GM18858 (cell line): Measurements from ENCODE around the gene ZXDC.

Experiments used
- ATAC-seq: cut with Tn5 transposase; IDR thresholded peaks from one replicate; pipeline ENCODE4 v1.9.1; 2021; ENCODE audit not compliant: unreplicated experiment

The ZXDC gene

GRCh38 chr3:126419886-126420786 is 55.6 kb downstream of the ZXDC start:
- ATAC-seq: no peak

DNA sequence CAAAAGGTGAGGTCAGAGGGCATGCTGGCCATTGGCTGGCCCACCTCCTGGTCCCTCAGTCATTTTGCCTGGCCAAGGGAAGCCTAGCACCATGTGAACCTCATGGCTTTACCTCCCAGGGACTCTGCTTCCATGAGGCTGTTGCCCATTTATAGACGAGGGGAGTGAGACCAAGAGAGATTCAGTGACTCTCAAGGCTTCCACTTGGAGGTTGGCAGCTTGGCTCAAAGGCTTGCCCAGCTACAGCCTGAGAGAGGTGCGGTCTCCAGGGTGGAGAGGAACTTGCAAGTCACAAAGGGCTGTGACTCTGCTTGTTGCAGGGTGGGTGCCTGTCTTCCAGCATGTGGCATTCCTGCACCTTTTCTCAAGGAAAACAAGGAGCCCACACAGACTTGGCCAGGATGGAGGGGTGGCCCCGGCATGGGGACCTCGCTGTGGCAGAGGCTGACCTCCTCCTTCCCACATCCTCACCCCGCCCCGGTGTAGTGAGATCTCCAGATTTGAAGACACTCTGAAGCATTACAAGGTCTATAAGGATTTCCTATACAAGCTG is 56.5 kb downstream of the ZXDC start:
- ATAC-seq: no peak

- no peak for ATAC-seq
Observed at GRCh38 chr3:126418661-126419131, 57.0 kb downstream of the ZXDC start.

DNA sequence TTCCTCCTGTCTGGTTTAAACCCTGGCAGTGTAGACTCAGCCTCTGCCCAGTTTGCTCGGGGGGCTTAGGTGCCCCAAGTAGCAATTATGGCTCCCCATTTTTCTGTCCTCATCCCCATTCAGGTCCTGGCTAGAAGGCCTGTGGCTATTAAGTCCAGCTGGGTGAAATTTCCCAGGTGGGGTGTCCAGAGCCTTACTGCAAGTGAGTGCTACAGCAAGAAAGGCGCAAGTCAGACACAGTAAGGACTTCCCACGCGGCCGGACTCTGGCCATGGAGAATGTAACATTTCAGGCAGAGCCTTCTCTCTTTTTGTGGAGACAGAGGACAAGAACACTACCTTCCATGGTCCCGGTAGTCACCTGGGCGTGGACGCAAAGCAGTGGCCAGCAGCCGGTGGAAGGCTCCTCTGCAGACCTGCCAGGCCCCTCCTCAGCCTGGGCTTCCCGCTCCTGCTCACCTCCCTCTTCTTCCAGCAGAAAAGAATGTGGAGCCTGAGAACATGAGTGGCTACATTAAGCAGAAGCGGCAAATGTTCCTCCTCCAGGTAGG is 57.6 kb downstream of the ZXDC start:
- ATAC-seq: no peak

GRCh38 chr3:126417515-126417914 is 58.2 kb downstream of the ZXDC start:
- ATAC-seq: no peak

DNA sequence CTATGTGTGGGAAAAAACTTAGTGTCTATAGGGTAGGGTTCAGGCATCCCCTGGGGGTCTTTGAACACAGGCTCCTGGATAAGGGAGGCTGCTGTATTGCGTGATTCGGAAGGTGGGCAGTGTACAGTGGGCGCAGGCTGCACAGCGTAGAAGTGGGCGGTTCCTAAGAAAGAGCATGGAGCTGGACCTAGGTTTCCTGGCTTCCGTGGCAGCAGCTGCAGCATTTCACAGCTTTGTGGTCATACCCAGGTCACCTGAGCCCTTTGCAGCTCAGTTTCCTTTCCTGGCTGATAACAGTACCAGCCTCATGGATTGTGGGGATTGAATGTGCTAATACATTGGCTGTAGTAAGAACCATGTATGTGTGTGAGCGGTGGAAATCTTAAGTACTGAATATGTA is 58.7 kb downstream of the ZXDC start:
- no peak for ATAC-seq

GRCh38 chr3:126415661-126416591 is 59.8 kb downstream of the ZXDC start:
- no peak for ATAC-seq

DNA sequence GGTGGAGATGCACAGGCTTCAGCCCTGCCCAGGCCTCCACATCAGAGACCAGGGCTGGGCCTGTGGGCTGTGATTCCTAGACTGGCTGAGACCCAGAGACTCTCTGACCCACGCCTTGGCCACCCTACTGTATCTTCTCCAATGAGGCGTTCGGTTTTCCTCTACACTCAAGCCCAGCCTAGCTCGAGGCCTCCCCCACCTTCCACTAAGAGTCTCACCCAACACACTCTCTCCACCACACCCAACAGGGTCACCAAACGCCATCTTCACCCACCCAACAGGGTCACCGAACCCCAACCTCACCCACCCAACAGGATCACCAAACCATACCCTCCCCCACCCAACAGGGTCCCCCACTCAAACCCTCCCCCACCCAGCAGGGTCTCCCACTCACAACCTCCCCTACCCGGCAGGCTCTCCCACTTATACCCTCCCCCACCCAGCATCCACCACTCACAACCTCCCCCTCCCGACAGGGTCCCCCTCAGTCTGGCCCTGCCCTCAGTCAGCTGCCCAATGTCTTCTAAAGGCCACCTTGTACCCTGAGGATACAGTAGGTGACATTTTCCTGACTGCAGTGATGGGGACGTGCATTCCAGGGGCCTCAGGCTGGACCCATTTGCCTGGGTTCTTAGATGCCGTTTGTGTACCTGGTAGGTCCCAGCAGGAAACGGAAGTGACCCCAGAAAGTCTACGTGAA is 60.6 kb downstream of the ZXDC start:
- ATAC-seq: no peak

- ATAC-seq: no peak
Observed at GRCh38 chr3:126414406-126414805, 61.3 kb downstream of the ZXDC start.

DNA sequence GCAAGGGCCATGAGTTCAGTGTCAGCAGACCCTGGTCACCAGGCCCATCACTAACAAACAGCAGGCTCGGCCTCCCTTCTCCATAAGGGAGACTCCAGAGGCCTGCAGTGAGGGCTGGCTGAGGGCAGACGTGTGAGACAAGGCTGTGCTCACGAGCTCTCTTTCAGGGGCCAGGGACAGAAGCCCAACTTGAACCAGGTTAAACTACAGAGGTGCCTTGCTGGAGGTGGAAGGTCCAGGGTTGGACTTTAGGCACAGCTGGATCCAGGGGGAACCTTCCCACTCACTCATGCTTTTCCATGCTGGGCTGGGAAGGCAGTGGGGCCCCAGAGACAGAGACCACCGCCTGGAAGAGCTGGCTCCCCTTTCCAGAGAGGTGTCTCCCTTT is 62.0 kb downstream of the ZXDC start:
- ATAC-seq: no peak

DNA sequence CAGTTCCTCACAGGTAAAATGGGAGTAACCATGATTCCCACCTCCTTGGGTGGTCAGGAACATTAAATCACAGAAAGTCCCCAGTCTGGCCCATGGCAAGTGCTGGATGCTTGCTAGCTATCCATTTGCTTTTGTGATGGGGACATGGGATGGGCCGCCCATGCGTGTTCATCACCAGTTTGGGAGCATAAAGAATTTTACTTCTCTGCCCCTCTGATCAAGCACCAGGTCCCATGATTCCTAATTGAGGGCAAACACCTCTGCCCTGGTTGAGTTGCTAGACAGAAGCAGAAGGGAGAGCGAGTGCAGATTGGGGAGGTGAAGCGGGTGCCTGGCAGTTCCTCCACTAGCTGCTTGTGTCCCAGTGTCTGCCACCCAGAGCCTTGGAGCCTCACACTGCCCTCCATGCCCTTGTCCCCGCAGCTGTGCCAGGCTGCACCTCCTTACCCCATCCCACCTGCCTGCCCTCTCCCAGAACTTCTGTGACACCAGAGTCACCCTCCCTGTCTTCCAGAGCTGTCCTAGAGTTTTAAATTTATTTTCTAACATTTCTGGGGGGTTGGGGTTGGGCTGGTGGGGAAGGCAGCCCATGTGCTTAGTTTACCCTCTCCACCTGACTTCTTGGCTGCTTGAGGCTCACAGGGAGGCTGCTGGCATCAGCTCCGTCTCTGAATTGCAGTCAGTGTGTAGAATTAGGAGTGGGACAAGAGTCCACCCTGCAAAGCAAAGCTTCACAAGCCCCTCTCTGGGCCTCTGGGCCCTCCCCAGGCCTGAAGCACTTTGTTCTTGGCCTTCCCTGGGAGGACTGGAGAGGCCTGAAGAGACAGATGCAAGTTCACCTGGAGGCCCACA is 62.6 kb downstream of the ZXDC start:
- no peak for ATAC-seq

- ATAC-seq: no peak
Observed at GRCh38 chr3:126408099-126408498, 67.6 kb downstream of the ZXDC start.

DNA sequence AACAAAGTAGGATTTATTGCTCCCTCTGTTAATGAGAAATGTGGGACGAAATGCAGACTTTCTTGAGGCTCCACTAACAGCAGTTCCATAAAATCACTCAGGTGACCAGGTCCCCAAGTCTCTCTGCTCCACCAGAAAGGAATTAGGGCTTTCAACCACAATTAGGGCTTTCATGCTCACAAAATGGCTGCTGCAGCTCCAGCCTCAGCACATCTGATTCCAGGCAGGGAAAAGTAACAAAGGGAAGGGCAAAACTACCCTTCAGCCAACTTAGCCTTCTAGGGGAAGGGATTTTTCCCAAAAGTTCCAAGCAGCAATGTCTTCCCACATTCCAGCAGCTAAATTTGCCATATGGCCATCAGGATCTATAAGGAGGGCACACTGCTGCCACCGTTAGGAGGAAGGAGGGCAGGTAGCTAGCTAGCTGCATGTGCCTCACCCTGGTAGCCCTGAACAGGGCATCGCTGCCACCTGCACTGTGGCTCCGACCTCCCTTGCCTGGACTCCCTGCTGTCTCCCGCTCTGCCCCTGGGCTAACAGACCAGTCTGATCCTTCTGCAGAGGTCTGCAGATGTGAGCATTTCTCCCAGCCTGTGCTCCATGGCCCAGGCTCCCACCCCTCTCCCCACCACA is 68.2 kb downstream of the ZXDC start:
- no peak for ATAC-seq

- ATAC-seq: no peak
Observed at GRCh38 chr3:126406389-126407296, 69.0 kb downstream of the ZXDC start.

GRCh38 chr3:126402666-126403302 is 72.9 kb downstream of the ZXDC start:
- ATAC-seq: no peak

DNA sequence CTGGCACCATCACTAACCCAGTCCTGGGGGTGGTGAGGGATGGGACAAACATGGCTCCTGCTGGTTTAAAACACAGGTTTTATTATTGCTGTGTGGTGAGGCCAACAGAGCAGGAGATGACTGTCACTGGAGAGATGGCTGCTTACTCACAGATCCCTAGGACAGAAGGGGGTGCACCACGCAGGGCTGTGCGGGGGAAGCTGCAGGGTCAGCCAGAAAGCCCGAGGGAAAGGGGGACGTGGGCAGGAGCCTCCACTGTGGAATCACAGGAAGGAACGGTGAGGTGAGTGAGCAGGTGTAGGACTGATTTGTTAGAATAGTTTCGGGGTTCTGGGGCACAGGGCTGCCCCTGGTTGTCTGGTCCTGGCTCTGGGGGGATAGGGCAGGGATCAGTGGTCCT is 73.5 kb downstream of the ZXDC start:
- ATAC-seq: no peak

- ATAC-seq: no peak
Observed at GRCh38 chr3:126401611-126402160, 74.0 kb downstream of the ZXDC start.
